Osteoblast (primary cell): ENCODE results near the gene ZNF24. TPM values are rescaled to one million over a fixed set of nuclear protein-coding genes. Genes with fewer than 3 reads are reported as not detected.

Source experiments
- DNase-seq: peaks from one replicate; pipeline ENCODE4 v3.0.0; 2011; ENCODE audit warnings: low spot score, mixed read lengths; ENCODE audit not compliant: insufficient read length; ENCODE audit errors: missing footprints
- H2AFZ ChIP-seq: 2 replicates; pipeline ENCODE4 v1.6.0; 2011; ENCODE audit warnings: mild to moderate bottlenecking, low read length
- H3K27ac ChIP-seq: 2 replicates; pipeline ENCODE4 v1.5.1; 2011; ENCODE audit warnings: mild to moderate bottlenecking, low read depth, low read length, moderate library complexity
- H3K27me3 ChIP-seq: 2 replicates; pipeline ENCODE4 v1.6.0; 2012; ENCODE audit warnings: mild to moderate bottlenecking, control low read depth, inconsistent platforms, low read length, moderate library complexity; ENCODE audit not compliant: insufficient read depth
- H3K36me3 ChIP-seq: 2 replicates; pipeline ENCODE4 v1.5.1; 2011; ENCODE audit warnings: mild to moderate bottlenecking, low read length, control low read depth, moderate library complexity; ENCODE audit not compliant: insufficient read depth
- H3K4me1 ChIP-seq: 2 replicates; pipeline ENCODE4 v1.5.1; 2011; ENCODE audit warnings: mild to moderate bottlenecking, low read length, control low read depth, moderate library complexity; ENCODE audit not compliant: insufficient read depth
- H3K4me2 ChIP-seq: 2 replicates; pipeline ENCODE4 v1.6.0; 2011; ENCODE audit warnings: mild to moderate bottlenecking, low read length; ENCODE audit not compliant: insufficient read depth
- H3K4me3 ChIP-seq: fragments of 200-600 bp; sonication (generic); 3 replicates; pipeline ENCODE4 v1.5.1; 2012; ENCODE audit warnings: mild to moderate bottlenecking, low read length, inconsistent platforms; ENCODE audit not compliant: insufficient read depth
- H3K79me2 ChIP-seq: 2 replicates; pipeline ENCODE4 v1.6.0; 2012; ENCODE audit warnings: mild to moderate bottlenecking, low read length, control low read depth, inconsistent platforms; ENCODE audit not compliant: insufficient read depth
- H3K9me3 ChIP-seq: 2 replicates; pipeline ENCODE4 v1.5.1; 2011; ENCODE audit warnings: low read depth, low read length, control low read depth
- H4K20me1 ChIP-seq: 2 replicates; pipeline ENCODE4 v1.6.0; 2012; ENCODE audit warnings: mild to moderate bottlenecking, low read length, control low read depth; ENCODE audit not compliant: insufficient read depth
- CTCF ChIP-seq: IDR thresholded peaks from 2 replicates; pipeline ENCODE4 v1.5.1; 2011; ENCODE audit warnings: mild to moderate bottlenecking, low read depth, low read length, moderate library complexity; ENCODE audit errors: extremely low read depth
- total RNA-seq: library from RNA; depleted of rRNA; stranded (reverse); fragments of >200 nt; gene quantifications from 2 replicates; pipeline ENCODE4 v1.2.3, GENCODE V29; 2012

The ZNF24 gene
- 27.4 and 29.7 TPM in 2 replicates for total RNA-seq

GRCh38 chr18:35343936-35344735 is at the start of gene ZNF24:
Gene ZNF24, minus strand, starts transcription at chr18:35344420. Its CDS starts 3,770 bp downstream, at chr18:35340650.
- H3K79me2 ChIP-seq, result peaks cover 55% of the 10 kb centered on the region
- H3K27ac ChIP-seq, result peak within 1 kb of the TSS; percentile 96
- TF ChIP-seq CTCF, result no peak
- peak within 1 kb of the TSS; percentile 90 for H3K4me3 ChIP-seq
- peak within 1 kb of the TSS; percentile 97 for H3K4me2 ChIP-seq
- DNase-seq, result peak; percentile 95
- peaks cover 18% of the 10 kb centered on the region for H3K4me1 ChIP-seq
- peaks cover 44% of the 10 kb centered on the region for H4K20me1 ChIP-seq
- peak within 1 kb of the TSS; percentile 86 for H2AFZ ChIP-seq
- no peaks in the 10 kb centered on the region for H3K27me3 ChIP-seq
- H3K36me3 ChIP-seq, result peaks cover 16% of the 10 kb centered on the region
- H3K9me3 ChIP-seq, result no peaks in the 10 kb centered on the region

- no peaks in the 10 kb centered on the region for H3K9me3 ChIP-seq
- no peak for DNase-seq
- no peaks in the 10 kb centered on the region for H3K36me3 ChIP-seq
- H2AFZ ChIP-seq, result no peak overlapping the region
- no peak overlapping the region for H3K4me3 ChIP-seq
- no peaks in the 10 kb centered on the region for H4K20me1 ChIP-seq
- no peak overlapping the region for H3K4me2 ChIP-seq
- H3K79me2 ChIP-seq, result no peaks in the 10 kb centered on the region
- no peak overlapping the region for H3K27ac ChIP-seq
- peaks cover 29% of the 10 kb centered on the region for H3K4me1 ChIP-seq
- no peak for TF ChIP-seq CTCF
- H3K27me3 ChIP-seq, result no peaks in the 10 kb centered on the region
These were observed 49.5 kb upstream of the ZNF24 start for GRCh38 chr18:35393716-35394115.

- no peak overlapping the region for H3K27ac ChIP-seq
- no peaks in the 10 kb centered on the region for H3K36me3 ChIP-seq
- no peaks in the 10 kb centered on the region for H3K9me3 ChIP-seq
- DNase-seq, result no peak
- TF ChIP-seq CTCF, result no peak
- no peaks in the 10 kb centered on the region for H3K79me2 ChIP-seq
- no peak overlapping the region for H3K4me2 ChIP-seq
- peaks cover 42% of the 10 kb centered on the region for H3K4me1 ChIP-seq
- no peak overlapping the region for H3K4me3 ChIP-seq
- H3K27me3 ChIP-seq, result no peaks in the 10 kb centered on the region
- no peaks in the 10 kb centered on the region for H4K20me1 ChIP-seq
- H2AFZ ChIP-seq, result no peak overlapping the region
These were observed 48.2 kb upstream of the ZNF24 start for GRCh38 chr18:35392375-35392774.

- no peaks in the 10 kb centered on the region for H4K20me1 ChIP-seq
- no peak overlapping the region for H3K4me2 ChIP-seq
- no peaks in the 10 kb centered on the region for H3K9me3 ChIP-seq
- no peak overlapping the region for H3K4me3 ChIP-seq
- no peaks in the 10 kb centered on the region for H3K27me3 ChIP-seq
- H3K36me3 ChIP-seq, result no peaks in the 10 kb centered on the region
- no peak for TF ChIP-seq CTCF
- no peaks in the 10 kb centered on the region for H3K79me2 ChIP-seq
- H3K27ac ChIP-seq, result no peak overlapping the region
- DNase-seq, result no peak
- H2AFZ ChIP-seq, result no peak overlapping the region
- H3K4me1 ChIP-seq, result peaks cover 50% of the 10 kb centered on the region
These were observed 46.9 kb upstream of the ZNF24 start for GRCh38 chr18:35390951-35391700.
